PC-3 (cell line): Measurements from ENCODE around the gene TOPBP1.

Experiments used
- EZH2phosphoT487 ChIP-seq: fragments of 300-600 bp; sonication (generic); IDR thresholded peaks from 2 replicates; pipeline ENCODE4 v1.6.1; 2018; ENCODE audit warnings: mild to moderate bottlenecking, antibody characterized with exemption, low read length, borderline replicate concordance
- TF ChIP-seq, protein P1 (sequence below): fragments of 300-600 bp; sonication (generic); conservative IDR thresholded peaks from 2 replicates; pipeline ENCODE4 v1.5.1; 2017; ENCODE audit warnings: antibody characterized with exemption, low read depth, mild to moderate bottlenecking, low read length

DNA sequence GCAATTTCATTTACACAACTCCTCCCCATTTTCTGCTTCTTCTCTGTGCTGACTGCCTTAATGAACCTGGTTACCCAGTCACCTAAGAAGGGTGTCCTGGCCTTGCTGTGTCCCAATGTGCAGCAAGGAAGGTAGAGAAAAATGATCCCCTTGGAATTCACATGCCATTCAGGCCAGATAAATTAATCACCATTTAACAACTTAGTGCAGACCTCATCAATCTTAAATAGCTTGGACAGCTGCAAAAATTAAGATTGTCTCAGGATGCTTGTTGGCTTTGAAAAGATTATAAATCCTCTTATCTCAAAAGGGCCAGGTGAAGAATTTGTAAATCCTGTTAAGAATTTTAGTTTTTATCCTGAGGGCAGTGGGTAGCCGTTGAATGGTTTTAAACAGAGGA is 97.9 kb downstream of the TOPBP1 start:
- TF ChIP-seq, protein P1, sequence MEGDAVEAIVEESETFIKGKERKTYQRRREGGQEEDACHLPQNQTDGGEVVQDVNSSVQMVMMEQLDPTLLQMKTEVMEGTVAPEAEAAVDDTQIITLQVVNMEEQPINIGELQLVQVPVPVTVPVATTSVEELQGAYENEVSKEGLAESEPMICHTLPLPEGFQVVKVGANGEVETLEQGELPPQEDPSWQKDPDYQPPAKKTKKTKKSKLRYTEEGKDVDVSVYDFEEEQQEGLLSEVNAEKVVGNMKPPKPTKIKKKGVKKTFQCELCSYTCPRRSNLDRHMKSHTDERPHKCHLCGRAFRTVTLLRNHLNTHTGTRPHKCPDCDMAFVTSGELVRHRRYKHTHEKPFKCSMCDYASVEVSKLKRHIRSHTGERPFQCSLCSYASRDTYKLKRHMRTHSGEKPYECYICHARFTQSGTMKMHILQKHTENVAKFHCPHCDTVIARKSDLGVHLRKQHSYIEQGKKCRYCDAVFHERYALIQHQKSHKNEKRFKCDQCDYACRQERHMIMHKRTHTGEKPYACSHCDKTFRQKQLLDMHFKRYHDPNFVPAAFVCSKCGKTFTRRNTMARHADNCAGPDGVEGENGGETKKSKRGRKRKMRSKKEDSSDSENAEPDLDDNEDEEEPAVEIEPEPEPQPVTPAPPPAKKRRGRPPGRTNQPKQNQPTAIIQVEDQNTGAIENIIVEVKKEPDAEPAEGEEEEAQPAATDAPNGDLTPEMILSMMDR = no peak
- TF ChIP-seq EZH2phosphoT487 = no peak
